Gastroesophageal sphincter (tissue), 3 donors: ENCODE measurements around the gene CPVL.

Source experiments
- CTCF ChIP-seq, 4 experiments: fragments of 200-600 bp in 2 of 4; fragments of 450-650 bp in 2 of 4; sonication (generic) in 1 of 4; IDR thresholded peaks; one replicate each; pipeline ENCODE4 v1.5.1; 2017 to 2019; ENCODE audit warnings: antibody characterized with exemption in 4 of 4, mild to moderate bottlenecking in 2 of 4, moderate library complexity in 2 of 4
- EP300 ChIP-seq: sonication (generic); formaldehyde crosslinking; IDR thresholded peaks from one replicate; pipeline ENCODE4 v1.6.1; 2017; ENCODE audit warnings: antibody characterized with exemption, mild to moderate bottlenecking
- POLR2AphosphoS5 ChIP-seq: sonication (generic); formaldehyde crosslinking; IDR thresholded peaks from one replicate; pipeline ENCODE4 v1.6.1; 2017; ENCODE audit warnings: antibody characterized with exemption

DNA sequence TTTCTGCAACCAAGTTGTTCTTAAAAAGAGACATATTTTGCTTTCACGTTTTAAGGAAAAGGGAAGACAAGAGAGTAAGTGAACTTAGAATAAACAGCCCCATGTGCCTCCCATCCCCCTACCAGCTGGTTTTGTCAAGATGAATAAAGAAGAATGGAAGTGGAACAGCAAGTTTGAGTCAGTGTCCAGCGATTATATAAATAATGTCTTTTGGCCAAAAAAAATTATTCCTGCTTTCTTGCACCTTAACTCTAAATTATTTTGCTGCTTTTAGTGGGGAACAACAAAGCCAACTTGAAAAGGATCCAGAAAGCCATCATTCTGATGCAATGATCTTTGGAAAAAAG, 105.8 kb downstream of the CPVL start:
- TF ChIP-seq CTCF (IDR thresholded peaks at IDR 0.05) = no peak
- TF ChIP-seq EP300 = no peak
- no peak for TF ChIP-seq POLR2AphosphoS5
